GM12891 (cell line): ENCODE data around the gene OR10A3.

Experiments
- PAX5 ChIP-seq: IDR thresholded peaks from 2 replicates; pipeline ENCODE4 v1.6.1; 2011; ENCODE audit warnings: low read length, moderate library complexity, mild to moderate bottlenecking; ENCODE audit not compliant: insufficient read depth, severe bottlenecking
- POLR2A ChIP-seq: IDR thresholded peaks from 2 replicates; pipeline ENCODE4 v1.6.1; 2011; ENCODE audit warnings: low read depth, low read length, control low read depth
- POLR2AphosphoS5 ChIP-seq: IDR thresholded peaks from 2 replicates; pipeline ENCODE4 v1.6.1; 2011; ENCODE audit warnings: low read depth, low read length, control low read depth
- POU2F2 ChIP-seq: IDR thresholded peaks from 2 replicates; pipeline ENCODE4 v1.6.1; 2011; ENCODE audit warnings: low read depth, mild to moderate bottlenecking, control low read depth, low read length, moderate library complexity
- SPI1 ChIP-seq: IDR thresholded peaks from 2 replicates; pipeline ENCODE4 v1.6.1; 2011; ENCODE audit warnings: low read depth, low read length, control low read depth
- TAF1 ChIP-seq: IDR thresholded peaks from 2 replicates; pipeline ENCODE4 v1.6.1; 2011; ENCODE audit warnings: low read depth, low read length, control low read depth

DNA sequence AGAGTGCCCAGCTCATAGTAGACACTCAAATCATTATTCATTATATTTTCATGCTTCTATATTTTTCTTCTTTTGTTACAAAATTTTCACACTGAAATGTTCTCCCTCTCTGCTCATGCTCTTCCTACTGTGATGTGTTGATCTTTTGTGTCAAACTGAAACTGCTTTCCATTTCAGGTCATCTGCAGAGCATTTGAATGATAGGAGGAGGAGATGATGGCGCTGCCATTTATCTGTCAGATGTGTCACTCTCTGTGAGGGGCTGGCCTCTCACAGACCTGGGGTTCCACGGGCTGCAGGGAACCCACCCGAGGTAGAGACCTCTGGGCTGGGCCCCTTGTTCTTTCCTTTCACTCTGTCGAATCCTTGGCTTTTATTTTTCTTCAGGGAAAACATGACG, 51.5 kb downstream of the OR10A3 start:
- TF ChIP-seq PAX5: no peak
- TF ChIP-seq TAF1: no peak
- TF ChIP-seq POLR2A: no peak
- TF ChIP-seq POLR2AphosphoS5: no peak
- no peak for TF ChIP-seq SPI1
- no peak for TF ChIP-seq POU2F2
